K562 (cell line): ENCODE measurements around the gene SPOUT1. TPM values are rescaled to one million over a fixed set of nuclear protein-coding genes. Genes with fewer than 3 reads are reported as not detected.

Experiments used
- CBFB ChIP-seq: sonication (generic); formaldehyde crosslinking; IDR thresholded peaks from 2 replicates; pipeline ENCODE4 v1.4.0; 2020; ENCODE audit warnings: mild to moderate bottlenecking, missing genetic modification reagents
- FOXA3 ChIP-seq, 2 experiments: fragments of 450-650 bp in 1 of 2; sonication (generic) in 1 of 2; formaldehyde crosslinking; IDR thresholded peaks in 1 of 2; conservative IDR thresholded peaks in 1 of 2; 2 replicates each; pipeline versions ENCODE4 v1.4.0 to v1.8.0; 2020 to 2022; ENCODE audit warnings: mild to moderate bottlenecking in 2 of 2, missing genetic modification reagents in 1 of 2
- RBM15 ChIP-seq: fragments of 200-400 bp; formaldehyde crosslinking; IDR thresholded peaks from 2 replicates; pipeline ENCODE4 v1.6.1; 2018; ENCODE audit warnings: mild to moderate bottlenecking, low read length, moderate library complexity; ENCODE audit not compliant: insufficient read depth
- RBM25 ChIP-seq: fragments of 200-400 bp; formaldehyde crosslinking; IDR thresholded peaks from 2 replicates; pipeline ENCODE4 v1.6.1; 2018; ENCODE audit warnings: low read length, low read depth, moderate library complexity; ENCODE audit not compliant: severe bottlenecking
- ZBTB40 ChIP-seq, 2 experiments: fragments of 450-650 bp in 1 of 2; sonication (generic) in 1 of 2; formaldehyde crosslinking in 1 of 2; IDR thresholded peaks; 2 replicates each; pipeline versions ENCODE4 v1.7.1 to v1.9.0; 2016 to 2022; ENCODE audit warnings: inconsistent platforms in 1 of 2, mild to moderate bottlenecking in 1 of 2, missing genetic modification reagents in 1 of 2
- ZBTB9 ChIP-seq: fragments of 450-650 bp; formaldehyde crosslinking; IDR thresholded peaks from 2 replicates; pipeline ENCODE4 v1.4.0; 2020; ENCODE audit warnings: mild to moderate bottlenecking, moderate library complexity
- ZMIZ1 ChIP-seq, 2 experiments: fragments of 150-350 bp in 1 of 2; IDR thresholded peaks; 2 replicates each; pipeline ENCODE4 v1.6.1; 2012 to 2016; ENCODE audit warnings: low read depth in 2 of 2, low read length in 2 of 2, mild to moderate bottlenecking in 1 of 2, moderate library complexity in 1 of 2
- ZNF384 ChIP-seq: IDR thresholded peaks from 2 replicates; pipeline ENCODE4 v1.6.1; 2012; ENCODE audit warnings: low read depth, low read length, improper control_type of control experiment
- polyA plus RNA-seq, 8 experiments: library from polyadenylated mRNA; depleted of rRNA in 4 of 8; stranded (reverse) in 5 of 8; unstranded in 3 of 8; fragments of >200 nt; fragmentation: Nextera tagmentation in 2 of 8; fragmentation: Illumina TruSeq in 1 of 8; extraction: Ambion mirVana in 2 of 8; extraction: Trizol in 1 of 8; gene quantifications; 2 replicates each; pipeline versions ENCODE4 v1.2.1 to v1.2.3, GENCODE V29; 2011 to 2014; ENCODE audit warnings: inconsistent platforms in 1 of 8, missing spikeins in 1 of 8
- total RNA-seq, 7 experiments: library from RNA; depleted of rRNA in 6 of 7; stranded (reverse); fragments of >200 nt in 6 of 7; fragmentation: Illumina TruSeq in 2 of 7; extraction: Trizol in 2 of 7; gene quantifications; 2 replicates each; pipeline versions ENCODE4 v1.2.1 to v1.2.3, GENCODE V29; 2011 to 2021; ENCODE audit warnings: low replicate concordance in 1 of 7

The SPOUT1 gene
- total and polyA plus RNA-seq, 9 of the 15 experiments (the other 6 are each of a cell fraction or from before 2014, with no cell fraction given): 10.6 to 121 (median 37.4) TPM

GRCh38 chr9:128829477-128830251, at the start of gene SPOUT1 (continued):
- TF ChIP-seq FOXA3 (CRISPR knock-in tag; conservative IDR thresholded peaks at IDR 0.05 in 1 of 2, IDR thresholded peaks at IDR 0.05 in 1 of 2): no peak
- no peak for TF ChIP-seq RBM15
- TF ChIP-seq ZMIZ1 (IDR thresholded peaks at IDR 0.05; ENCODE audit: low read depth in 2 of 2, low read length in 2 of 2): 0 out of 4 replicates have a peak, but pooled peaks of 1 of the 2 experiments have one; percentile 28
- TF ChIP-seq ZBTB9 (CRISPR knock-in tag): no peak
- TF ChIP-seq ZNF384: no peak
- TF ChIP-seq ZBTB40 (IDR thresholded peaks at IDR 0.05): peak; percentile 79
- no peak for TF ChIP-seq ZBTB40 (CRISPR knock-in tag; IDR thresholded peaks at IDR 0.05)
- TF ChIP-seq CBFB: no peak; the same call in 1 of the 2 replicates
- TF ChIP-seq RBM25: peak; percentile 75
